HL-60 (cell line): ENCODE measurements around the gene TMC5.
"Not testable (repeated sequence)": the region's sequence is repeated elsewhere in the genome, so short reads cannot be mapped to it uniquely, and the experiment has no call there.

Experiments
- DNase-seq, 2 experiments: peaks; one replicate each; pipeline ENCODE4 v3.0.0-alpha.2; 2010 to 2020; ENCODE audit warnings: low read depth in 1 of 2, low spot score in 1 of 2
- H3K27ac ChIP-seq: fragments of 250-450 bp; sonication (Bioruptor Pico); replicated peaks from 2 replicates; pipeline ENCODE4 v1.5.1; 2020; ENCODE audit warnings: mild to moderate bottlenecking, moderate library complexity
- H3K27me3 ChIP-seq: fragments of 250-450 bp; sonication (Bioruptor Pico); 2 replicates; pipeline ENCODE4 v1.5.1; 2021; ENCODE audit warnings: mild to moderate bottlenecking, moderate library complexity; ENCODE audit not compliant: insufficient read depth, poor library complexity, severe bottlenecking
- H3K4me3 ChIP-seq: replicated peaks from 2 replicates; pipeline ENCODE4 v1.5.1; 2011; ENCODE audit warnings: mild to moderate bottlenecking, control low read depth, low read length; ENCODE audit not compliant: insufficient read depth
- CTCF ChIP-seq: IDR thresholded peaks from one replicate; pipeline ENCODE4 v1.5.1; 2011; ENCODE audit warnings: low read length, control low read depth, inconsistent platforms; ENCODE audit not compliant: insufficient read depth
- GABPA ChIP-seq: IDR thresholded peaks from 2 replicates; pipeline ENCODE4 v1.6.1; 2012; ENCODE audit warnings: low read depth
- POLR2AphosphoS5 ChIP-seq: IDR thresholded peaks from 2 replicates; pipeline ENCODE4 v1.6.1; 2012; ENCODE audit warnings: low read depth
- SPI1 ChIP-seq: IDR thresholded peaks from 2 replicates; pipeline ENCODE4 v1.6.1; 2012; ENCODE audit warnings: low read depth, mild to moderate bottlenecking, borderline replicate concordance
- TF ChIP-seq, protein P1 (sequence below): IDR thresholded peaks from 2 replicates; pipeline ENCODE4 v1.6.1; 2012; ENCODE audit warnings: low read depth; ENCODE audit not compliant: insufficient replicate concordance

Gene TMC5

DNA sequence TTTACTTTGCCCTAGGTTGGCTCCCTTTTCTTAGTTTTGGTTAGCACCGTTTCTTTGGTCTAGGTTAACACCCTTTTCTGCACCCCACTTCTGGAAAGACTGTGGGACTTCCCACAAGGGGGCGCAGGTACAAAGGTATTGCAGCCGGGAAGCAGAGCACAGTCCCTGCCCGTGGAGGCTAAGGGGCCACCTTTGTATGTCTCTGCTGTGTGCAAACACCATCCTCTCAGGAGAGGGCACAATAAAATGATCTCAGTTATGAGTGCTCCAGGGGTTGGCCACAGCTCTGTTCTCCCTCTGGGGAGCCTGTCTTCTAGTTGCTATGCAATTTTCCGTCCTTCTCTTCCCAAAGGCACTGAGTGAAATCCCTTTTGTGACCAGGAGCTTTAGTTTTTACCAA, 28.4 kb upstream of the TMC5 start:
- TF ChIP-seq CTCF (no peak), SPI1 (no peak), GABPA (no peak), POLR2AphosphoS5 (no peak)
- TF ChIP-seq, protein P1, sequence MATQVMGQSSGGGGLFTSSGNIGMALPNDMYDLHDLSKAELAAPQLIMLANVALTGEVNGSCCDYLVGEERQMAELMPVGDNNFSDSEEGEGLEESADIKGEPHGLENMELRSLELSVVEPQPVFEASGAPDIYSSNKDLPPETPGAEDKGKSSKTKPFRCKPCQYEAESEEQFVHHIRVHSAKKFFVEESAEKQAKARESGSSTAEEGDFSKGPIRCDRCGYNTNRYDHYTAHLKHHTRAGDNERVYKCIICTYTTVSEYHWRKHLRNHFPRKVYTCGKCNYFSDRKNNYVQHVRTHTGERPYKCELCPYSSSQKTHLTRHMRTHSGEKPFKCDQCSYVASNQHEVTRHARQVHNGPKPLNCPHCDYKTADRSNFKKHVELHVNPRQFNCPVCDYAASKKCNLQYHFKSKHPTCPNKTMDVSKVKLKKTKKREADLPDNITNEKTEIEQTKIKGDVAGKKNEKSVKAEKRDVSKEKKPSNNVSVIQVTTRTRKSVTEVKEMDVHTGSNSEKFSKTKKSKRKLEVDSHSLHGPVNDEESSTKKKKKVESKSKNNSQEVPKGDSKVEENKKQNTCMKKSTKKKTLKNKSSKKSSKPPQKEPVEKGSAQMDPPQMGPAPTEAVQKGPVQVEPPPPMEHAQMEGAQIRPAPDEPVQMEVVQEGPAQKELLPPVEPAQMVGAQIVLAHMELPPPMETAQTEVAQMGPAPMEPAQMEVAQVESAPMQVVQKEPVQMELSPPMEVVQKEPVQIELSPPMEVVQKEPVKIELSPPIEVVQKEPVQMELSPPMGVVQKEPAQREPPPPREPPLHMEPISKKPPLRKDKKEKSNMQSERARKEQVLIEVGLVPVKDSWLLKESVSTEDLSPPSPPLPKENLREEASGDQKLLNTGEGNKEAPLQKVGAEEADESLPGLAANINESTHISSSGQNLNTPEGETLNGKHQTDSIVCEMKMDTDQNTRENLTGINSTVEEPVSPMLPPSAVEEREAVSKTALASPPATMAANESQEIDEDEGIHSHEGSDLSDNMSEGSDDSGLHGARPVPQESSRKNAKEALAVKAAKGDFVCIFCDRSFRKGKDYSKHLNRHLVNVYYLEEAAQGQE = no peak
- peak in 1 of 2 experiments; percentile 33 for DNase-seq
- H3K27me3 ChIP-seq = no peaks in the 10 kb centered on the region

DNA sequence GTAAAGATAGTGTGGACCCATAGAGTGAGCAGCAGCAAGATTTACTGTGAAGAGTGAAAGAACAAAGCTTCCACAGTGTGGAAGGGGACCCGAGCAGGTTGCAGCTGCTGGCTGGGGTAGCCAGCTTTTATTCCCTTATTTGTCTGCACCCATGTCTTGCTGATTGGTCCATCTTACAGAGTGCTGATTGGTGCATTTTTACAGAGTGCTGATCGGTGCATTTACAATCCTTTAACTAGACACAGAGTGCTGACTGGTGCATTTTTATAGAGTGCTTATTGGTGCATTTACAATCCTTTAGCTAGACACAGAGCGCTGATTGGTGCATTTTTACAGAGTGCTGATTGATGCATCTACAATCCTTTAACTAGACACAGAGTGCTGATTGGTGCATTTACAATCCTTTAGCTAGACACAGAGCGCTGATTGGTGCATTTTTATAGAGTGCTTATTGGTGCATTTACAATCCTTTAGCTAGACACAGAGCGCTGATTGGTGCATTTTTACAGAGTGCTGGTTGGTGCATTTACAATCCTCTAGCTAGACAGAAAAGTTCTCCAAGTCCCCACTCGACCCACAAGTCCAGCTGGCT, 26.4 kb upstream of the TMC5 start:
- H3K4me3 ChIP-seq, DNase-seq, H3K27ac ChIP-seq, H3K27me3 ChIP-seq: not testable (repeated sequence)

More for the DNA sequence above, 28.4 kb upstream of the TMC5 start:
- no peak overlapping the region for H3K27ac ChIP-seq
- H3K4me3 ChIP-seq = no peak overlapping the region

GRCh38 chr16:19392352-19392751, 25.3 kb upstream of the TMC5 start:
- H3K27ac ChIP-seq = no peak overlapping the region
- no peak for TF ChIP-seq CTCF
- TF ChIP-seq POLR2AphosphoS5 = no peak
- TF ChIP-seq GABPA = no peak
- TF ChIP-seq SPI1 = no peak
- TF ChIP-seq, protein P1 = no peak
- no peaks in the 10 kb centered on the region for H3K27me3 ChIP-seq
- no peak overlapping the region for H3K4me3 ChIP-seq
- DNase-seq = no peak

GRCh38 chr16:19393226-19394111, 24.2 kb upstream of the TMC5 start:
- H3K27ac ChIP-seq = no peak overlapping the region
- no peaks in the 10 kb centered on the region for H3K27me3 ChIP-seq
- TF ChIP-seq GABPA = no peak
- no peak for TF ChIP-seq SPI1
- no peak for TF ChIP-seq CTCF
- TF ChIP-seq, protein P1 = no peak
- TF ChIP-seq POLR2AphosphoS5 = no peak
- H3K4me3 ChIP-seq = no peak overlapping the region
- no peak for DNase-seq

- H3K27me3 ChIP-seq, DNase-seq, H3K27ac ChIP-seq, H3K4me3 ChIP-seq: not testable (repeated sequence)
Measured at GRCh38 chr16:19395646-19396267, 21.9 kb upstream of the TMC5 start.
